Head of caudate nucleus (tissue), 42 donors: ENCODE measurements around the gene GIMAP8.
A peak's percentile ranks its signal among the peaks of the same experiment; 100 is the strongest.

Experiments
- DNase-seq, 42 donors: peaks; one replicate each; pipeline versions ENCODE4 v3.0.0 to v3.0.0-alpha.2; 2020 to 2021; ENCODE audit warnings: mixed read lengths in 7 of 42
- intact Hi-C: fragments of 100-400 bp; cut with DNase I; formaldehyde crosslinking; loops from one replicate; pipeline ENCODE4 v1.15.0; 2022

GIMAP8 gene

DNA sequence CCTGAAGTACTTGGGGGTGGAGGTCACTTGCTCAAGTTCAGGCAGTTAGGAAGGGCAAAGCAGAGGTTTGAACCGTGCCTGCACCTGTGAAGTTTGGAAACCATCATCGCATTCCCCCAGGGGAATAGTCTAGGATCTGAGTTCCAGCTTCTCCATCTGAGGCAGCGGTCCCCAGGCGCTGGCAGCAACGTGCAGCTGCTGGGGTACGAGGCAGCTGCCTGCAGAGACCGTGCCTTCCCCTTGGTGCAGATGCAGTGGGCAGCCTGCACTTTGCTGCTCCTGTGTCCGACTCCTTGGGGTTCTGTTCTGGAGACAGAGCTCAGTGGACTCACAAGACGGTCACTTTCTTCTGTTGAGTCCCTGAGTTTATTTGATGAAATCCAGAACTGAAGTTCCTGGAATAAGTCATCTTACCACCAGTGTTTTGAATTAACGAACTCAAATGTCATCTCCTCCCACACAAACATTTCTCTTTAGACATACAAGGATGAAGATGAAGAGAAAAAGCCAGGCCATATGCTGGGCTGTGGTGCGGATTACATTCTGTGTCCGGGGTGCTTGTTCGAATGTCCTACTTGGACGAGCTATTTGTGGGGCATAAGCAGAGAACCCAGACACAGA, 19.9 kb upstream of the GIMAP8 start:
- intact Hi-C loops: no loop called here
- DNase-seq: peak in 6 of 42 donors; percentile 2 to 29 (median 10)

DNA sequence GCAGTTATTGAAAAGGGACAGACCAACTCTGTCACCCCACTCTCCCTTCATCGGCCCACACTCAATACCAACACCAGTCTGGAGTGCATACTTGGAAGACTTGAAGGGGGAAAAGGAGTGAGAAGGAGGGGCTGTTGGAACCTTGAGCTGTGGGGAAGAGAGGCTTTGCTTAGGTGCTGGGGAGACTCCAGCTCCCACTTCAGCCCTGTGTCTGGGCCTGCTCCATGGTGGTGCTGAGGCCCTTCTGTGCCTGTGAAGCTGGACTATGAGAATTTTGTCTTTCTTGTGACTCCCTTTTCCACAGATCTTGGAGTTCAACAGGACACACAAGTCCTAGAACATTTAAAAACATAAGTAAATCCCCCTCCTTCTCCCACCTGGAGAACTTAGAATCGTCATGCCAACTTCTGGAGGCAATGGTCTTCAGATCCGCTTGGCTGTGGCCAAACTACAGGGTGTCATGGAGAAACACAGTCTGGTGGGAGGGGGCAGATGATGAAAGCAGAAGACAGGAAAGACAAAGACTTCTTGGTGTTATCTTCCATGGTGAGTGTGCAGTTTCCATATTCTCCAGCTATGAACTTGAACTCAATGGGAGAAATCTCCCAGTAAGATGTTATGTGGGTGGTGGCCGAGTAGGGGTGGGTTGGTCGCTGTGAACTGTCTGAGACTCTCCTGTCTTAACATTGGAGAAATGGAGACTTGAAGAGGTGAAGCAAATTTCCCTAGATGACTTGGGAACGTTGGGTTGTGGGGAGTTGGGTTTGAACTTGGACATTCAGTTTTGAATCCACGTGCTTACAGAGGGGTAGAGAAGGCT, 18.4 kb upstream of the GIMAP8 start:
- intact Hi-C loops: no loop called here
- peak in 3 of 42 donors; percentile 2 to 10 (median 4) for DNase-seq

DNA sequence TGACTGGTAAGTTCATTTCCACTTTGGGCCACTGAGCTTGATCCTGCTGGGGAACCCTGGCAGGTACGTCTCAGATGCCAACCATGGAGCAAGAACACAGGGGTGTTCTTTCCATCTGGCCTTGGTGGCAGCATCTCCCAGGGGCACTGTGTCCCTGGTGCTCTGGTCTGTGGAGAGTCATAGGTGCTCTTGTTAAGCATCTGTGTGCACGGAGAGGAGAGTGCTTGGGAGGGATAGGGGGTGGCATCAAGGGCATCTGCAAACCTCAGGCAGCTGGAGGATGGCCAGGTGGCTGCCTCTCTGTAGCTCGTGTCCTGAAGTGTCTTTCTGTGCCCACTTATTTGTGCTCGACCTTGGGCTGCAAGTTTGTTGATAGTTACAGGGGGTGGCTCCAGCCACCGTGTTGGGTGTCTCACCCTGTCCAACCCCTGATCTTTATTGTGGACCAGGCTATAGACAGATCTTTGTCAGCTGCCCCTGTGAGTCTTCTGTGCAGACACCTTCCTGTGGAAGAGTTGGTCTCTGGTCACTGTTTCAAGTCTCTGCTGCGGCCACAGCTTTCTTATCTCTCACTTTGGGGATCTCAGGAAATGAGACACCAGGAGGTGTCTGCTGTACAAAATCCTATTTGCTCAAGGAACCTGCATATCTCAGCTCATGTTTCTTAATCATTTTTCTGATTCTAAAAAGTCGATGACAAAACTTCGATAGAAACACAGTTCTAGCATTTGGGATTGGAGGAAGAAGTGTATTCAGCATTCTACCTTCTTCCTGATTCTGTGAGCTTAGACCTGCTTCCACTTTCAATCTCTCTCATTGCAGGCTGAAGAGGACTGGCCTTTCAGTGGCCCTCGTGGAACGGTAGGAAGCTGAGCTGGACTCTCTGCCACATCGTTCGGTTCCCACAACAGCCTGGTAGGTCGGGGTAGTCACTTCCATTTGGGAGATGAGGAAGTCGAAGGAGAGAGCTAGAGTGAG, 17.2 kb upstream of the GIMAP8 start:
- peak in 2 of 42 donors; percentile 13 to 23 for DNase-seq
- intact Hi-C loops: no loop called here

DNA sequence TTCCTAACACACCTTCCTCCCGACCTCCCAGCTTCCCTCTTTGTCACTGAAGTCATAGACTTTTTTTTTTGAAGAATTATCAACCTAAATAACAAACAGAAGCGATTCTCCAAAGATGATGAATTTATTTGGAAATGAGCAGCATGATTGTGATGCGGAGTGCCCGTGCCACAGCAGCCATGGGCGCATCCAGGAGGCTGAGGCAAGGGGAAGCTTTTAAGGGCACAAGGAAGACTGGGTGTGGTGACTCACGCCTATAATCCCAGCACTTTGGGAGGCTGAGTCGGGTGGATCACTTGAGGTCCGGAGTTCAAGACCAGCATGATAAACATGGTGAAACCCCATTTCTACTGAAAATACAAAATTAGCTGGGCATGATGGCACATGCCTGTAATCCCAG, 16.2 kb upstream of the GIMAP8 start:
- intact Hi-C loops: no loop called here
- DNase-seq: no peak

DNA sequence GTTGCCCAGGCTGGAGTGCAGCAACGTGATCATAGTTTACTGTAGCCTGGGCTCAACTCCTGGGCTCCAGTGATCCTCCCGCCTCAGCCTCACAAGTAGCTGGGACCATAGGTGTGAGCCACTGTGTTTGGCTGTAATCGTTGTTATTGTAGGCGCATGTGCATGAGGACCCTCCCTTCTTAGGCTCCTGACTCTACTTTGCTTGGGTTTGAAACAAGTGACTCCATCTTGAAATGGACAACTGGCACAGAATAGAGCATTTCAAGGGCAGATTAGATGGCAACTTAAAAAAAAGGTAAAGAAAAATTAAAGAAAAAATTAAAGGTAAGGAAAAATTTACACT, 15.4 kb upstream of the GIMAP8 start:
- intact Hi-C loops: no loop called here
- DNase-seq: no peak

DNA sequence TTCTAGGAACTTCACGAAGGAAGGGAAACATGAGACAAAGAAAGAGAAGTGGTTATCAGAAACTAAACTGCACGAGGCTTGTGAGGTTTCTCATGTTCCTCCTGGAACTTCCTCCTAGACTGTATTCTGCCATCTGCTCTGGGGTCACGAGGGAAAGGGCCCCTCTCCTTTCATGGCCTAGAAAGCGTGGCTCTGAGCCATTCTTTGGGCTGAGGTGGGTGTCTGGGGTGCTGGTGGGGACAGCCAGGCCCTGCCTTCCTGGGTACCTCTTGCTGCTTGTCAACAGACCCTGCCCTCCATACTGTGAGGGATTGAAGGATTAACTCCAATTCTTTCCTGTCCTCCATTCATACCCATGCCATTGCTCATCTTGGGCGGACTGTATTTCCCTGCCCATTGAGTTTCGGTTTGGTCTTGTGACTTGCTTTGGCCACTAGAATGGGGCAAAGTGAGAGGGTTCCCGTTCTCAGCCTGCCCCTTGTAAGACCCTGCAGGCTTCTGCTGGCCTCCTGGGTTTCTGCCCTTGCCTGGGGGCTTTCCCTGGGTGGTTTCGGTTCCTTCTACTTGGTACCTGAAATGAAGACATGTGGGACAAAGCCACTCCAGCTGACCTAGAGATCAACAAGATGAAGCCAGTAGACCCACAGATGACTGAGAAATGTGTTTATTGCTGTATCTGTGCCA, 14.9 kb upstream of the GIMAP8 start:
- intact Hi-C loops: no loop called here
- peak in 13 of 42 donors; percentile 8 to 53 (median 33) for DNase-seq

DNA sequence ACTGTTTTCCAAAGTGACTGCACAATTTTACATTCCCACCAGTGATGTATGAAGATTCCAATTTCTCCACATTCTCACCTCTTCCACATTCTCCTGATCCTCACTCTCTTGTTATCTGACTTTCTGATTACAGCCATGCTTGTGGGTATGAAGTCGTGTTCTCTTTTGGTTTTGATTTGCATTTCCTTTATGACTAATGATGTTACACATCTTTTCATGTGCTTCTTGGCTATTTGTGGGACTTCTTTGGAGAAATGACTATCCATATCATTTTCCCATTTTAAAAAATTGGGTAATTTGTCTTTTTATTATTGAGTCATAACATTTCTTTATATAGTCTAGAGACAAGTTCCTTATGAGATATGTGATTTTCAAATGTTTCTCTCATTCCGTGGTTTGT, 10.5 kb upstream of the GIMAP8 start:
- intact Hi-C loops: no loop called here
- no peak for DNase-seq

DNA sequence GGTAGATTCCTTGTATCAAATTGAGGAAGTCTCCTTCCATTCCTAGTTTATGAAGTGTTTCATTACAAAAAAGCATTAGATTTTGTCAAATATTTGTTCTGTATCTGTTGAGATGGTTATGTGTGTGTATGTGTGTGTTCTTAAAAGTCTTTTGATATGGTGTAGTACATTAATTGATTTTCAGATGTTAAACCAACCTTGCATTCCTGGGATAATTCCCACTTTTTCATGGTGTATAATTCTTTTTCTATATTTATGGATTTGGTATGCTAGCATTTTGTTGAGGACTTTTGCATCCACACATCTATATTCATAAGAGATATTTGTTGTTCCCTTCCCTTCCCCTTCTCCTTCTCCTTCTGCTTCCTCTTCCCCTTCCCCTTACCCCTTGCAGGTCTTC, 8.9 kb upstream of the GIMAP8 start:
- intact Hi-C loops: no loop called here
- DNase-seq: no peak

DNA sequence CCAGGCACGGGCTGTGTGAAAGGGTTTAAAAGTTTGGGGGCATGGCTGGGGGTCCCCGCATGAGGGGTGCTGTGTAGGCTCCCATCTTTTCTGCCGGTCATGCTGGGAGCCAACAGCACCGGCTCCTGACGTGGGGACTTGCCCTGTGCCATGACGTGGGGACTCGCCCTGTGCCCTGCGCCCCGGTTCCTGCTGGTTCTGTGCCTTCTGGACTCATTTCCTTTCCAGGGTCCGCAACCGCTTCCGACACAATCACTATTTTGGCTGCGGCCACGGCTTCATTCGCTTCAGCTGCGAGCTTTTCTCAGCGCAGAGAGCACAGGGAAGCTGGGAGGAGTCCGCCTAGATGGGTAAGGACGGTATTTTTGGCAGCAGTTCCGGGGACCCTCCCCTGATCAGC, 7.6 kb upstream of the GIMAP8 start:
- intact Hi-C loops: no loop called here
- DNase-seq: peak in 2 of 42 donors; percentile 26 to 33

DNA sequence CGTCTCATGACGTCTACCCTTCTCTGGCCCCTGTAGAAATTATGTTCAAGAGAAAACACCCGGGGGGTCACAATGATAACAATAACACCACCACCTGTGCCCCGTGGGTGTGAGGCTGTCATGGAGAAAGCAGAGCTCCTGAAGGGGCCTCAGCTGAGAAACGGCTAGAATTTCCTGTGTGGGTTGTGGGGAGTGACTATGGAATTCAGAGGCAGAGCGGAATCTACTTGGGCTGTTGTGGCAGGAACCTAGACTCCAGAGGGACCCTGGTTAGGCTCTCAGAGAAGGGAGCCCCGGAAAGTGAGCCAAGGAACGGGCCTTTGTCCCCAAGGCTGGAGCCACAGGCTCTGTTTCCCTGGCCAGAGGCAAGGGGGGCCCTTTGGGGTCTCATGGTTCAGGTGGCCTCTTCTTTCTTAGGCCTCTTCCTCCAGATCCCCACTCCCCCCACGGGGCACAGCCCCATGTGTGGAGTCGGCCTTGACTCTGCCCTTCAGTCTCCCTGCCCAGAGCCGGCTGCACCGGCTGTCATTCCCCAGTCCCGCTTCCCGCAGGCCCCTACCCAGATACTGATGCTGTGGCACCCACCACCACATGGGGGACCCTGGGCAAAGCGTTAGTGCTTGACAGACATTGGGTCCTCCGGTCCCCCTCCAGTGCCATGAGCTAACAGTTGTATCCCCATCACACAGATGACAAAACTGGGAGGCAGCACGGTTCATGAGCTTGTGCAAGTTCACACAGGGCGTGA, 6.5 kb upstream of the GIMAP8 start:
- peak in 2 of 42 donors; percentile 9 to 30 for DNase-seq
- intact Hi-C loops: no loop called here

DNA sequence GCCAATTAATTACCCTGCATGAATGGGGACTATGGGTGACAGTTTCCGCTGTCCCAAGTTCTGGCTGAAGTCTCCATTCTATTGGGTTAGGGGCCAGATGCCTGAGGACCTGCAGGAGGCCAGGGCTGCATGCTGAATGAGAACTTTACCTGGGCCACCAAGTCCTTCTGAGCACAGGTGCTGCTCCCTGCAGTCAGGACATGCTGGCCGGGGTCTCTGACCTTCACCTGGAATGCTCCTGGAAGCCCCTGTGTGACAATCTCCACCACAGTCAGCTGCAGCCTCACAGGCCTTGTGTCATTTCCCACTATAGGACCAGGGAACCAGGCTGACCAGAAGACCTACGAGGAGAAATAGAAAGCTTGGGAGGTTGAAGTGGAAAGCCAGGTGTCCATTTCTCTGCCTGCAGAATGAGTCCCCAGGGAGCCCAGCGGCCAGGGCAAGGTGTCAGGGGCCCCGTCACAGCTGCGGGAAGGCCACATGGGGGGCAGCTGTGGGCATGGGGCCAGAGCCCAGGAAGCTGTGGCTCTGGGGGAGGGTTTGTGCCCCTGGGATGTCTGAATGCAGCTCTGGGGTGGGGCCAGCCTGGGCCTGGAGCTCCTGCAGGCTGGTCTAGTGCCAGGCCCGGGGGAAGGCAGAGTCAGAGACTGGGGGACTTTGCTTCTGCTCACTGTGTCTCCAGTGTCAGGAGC, 5.6 kb upstream of the GIMAP8 start:
- intact Hi-C loops: loop anchor here (5.0 kb wide), 1 partner anchor 312 kb away; no protein-coding TSS in a partner anchor
- peak in 2 of 42 donors; percentile 22 to 29 for DNase-seq

DNA sequence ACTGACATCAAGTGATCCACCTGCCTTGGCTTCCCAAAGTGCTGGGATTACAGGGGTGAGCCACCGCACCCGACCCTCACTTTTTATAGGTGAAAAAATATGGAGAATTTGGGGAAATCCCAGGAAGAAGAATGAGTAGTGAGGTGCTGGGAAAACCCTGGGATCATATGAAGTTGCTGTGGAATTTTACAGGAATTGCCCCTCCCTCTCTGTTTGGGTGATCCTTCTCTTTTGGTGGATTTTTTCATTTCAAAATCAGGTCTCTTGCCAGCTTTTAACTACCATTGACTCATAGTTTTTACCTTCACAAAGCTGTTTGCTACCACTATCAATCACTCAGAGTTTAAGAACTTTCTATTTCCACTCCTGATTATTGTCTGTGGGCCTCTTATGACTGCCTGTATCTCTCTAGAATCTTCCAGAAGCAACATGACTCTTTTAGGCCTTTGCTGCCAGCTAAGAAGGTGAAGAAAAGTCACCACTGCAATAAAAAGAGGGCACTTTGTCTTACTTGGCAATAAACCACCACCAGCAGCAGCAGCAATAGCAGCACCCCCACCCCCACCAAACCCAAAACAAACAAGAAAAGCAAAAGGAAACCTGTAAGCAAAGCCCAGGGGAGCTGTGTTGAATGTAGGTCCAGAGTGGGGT, 4.0 kb upstream of the GIMAP8 start:
- intact Hi-C loops: loop anchor here (5.0 kb wide), 1 partner anchor 311 kb away; no protein-coding TSS in a partner anchor
- peak in 2 of 42 donors; percentile 16 to 25 for DNase-seq

DNA sequence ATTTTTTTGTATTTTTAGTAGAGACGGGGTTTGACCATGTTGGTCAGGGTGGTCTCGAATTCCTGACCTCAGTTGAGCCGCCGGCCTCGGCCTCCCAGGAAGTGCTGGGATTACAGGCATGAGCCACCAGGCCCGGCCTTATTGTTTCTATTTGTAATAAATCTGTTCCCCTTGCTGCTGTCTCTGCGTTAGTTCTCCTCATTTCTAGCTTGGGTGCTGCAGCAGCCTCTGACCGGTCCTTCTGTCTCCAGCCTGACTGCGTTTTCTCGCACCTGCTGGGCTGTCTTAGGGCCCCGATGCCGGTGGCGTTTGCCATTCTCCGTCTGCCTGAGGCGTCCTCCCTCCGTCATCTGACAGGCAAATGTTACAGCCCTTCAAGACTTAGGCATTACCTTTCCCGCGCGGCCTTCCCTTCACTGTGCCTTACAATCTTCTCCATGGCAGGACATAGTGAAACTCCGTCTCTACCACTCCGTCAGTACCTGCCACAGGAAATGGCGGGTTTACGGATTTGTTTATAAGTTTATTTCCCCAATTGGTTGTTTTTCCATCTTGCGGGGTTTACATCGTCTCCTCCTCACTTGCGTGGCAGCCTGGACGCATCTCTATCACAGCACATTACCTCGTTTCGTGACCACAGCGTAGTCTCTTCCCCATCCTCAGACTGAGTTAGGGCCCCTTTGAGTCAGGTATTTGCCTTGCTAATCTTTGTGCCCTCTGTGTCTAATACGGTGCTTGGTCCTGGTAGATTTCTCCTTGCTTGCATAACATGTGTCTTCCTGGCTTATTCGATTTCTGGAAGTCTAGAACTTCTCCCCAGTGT, 2.3 kb upstream of the GIMAP8 start:
- DNase-seq: peak in 2 of 42 donors; percentile 33 to 41
- intact Hi-C loops: loop anchor here (5.0 kb wide), 1 partner anchor 309 kb away; no protein-coding TSS in a partner anchor

DNA sequence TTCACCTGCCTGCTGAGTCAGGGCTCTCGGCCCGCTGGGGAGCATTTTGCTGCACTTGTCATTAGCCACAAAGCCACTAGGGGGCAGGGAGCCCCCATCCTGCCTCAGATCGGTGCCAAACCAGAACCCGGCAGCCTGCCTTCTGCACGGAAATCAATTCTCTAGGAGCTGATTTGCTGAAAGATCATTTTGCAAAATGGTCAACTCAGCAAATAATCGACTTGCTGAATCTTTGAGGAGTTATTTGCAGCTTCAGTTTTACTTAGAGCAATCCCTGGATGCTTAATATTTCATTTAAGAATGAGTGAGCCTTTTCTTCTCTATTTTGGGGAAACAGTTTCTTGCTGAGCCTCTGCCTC, 1.7 kb upstream of the GIMAP8 start:
- peak; percentile 71 to 93 (median 82) for DNase-seq
- intact Hi-C loops: loop anchor here (5.0 kb wide), 1 partner anchor 309 kb away; no protein-coding TSS in a partner anchor

DNA sequence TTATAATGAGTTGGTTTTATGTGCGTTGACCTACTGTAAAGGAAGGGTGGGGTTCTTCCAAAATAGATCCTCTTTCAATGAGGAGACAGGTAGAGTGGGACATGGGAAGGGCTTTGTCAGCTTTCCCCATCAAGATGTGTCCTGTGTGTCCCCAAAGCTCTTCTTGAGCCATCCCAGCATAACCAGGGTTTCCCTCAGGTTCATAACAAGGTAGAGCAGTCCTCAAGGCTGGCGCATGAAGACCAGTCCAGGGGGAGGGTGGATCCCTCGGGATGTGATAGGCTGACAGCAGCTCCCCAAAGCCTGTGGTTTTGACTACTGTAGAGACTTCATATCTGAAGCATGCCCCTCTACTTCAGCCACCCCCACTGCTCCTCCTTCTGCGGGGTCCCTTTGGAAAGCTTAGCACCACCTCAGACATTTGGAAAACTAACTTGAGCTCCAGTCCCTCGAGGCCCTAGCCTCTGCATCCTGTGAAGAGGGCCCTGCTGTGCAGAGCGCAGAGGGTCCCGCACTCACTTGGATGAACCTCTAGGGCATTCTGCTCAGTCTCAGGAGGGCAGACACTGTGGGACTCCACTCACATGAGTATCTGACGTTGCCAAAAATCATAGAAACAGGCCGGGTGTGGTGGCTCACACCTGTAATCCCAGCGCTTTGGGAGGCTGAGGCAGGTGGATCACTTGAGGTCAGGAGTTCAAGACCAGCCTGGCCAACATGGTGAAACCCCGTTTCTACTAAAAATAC, 1.1 kb upstream of the GIMAP8 start:
- intact Hi-C loops: loop anchor here (5.0 kb wide), 1 partner anchor 308 kb away; no protein-coding TSS in a partner anchor
- peak in 2 of 42 donors; percentile 32 to 36 for DNase-seq
